Kidney epithelial cell (primary cell): Measurements from ENCODE around the gene CHFR. TPM values are rescaled to one million over a fixed set of nuclear protein-coding genes. Genes with fewer than 3 reads are reported as not detected.

Source experiments
- DNase-seq: peaks from one replicate; pipeline ENCODE4 v3.0.0-alpha.2; 2010; ENCODE audit warnings: low read depth
- H3K27me3 ChIP-seq: 2 replicates; pipeline ENCODE4 v1.6.0; 2011; ENCODE audit warnings: low read length; ENCODE audit not compliant: control insufficient read depth, insufficient read depth
- H3K36me3 ChIP-seq: 2 replicates; pipeline ENCODE4 v1.5.1; 2011; ENCODE audit warnings: low read length; ENCODE audit not compliant: control insufficient read depth, insufficient read depth
- H3K4me3 ChIP-seq: 2 replicates; pipeline ENCODE4 v1.5.1; 2011; ENCODE audit warnings: low read depth, mild to moderate bottlenecking, control low read depth, low read length
- CTCF ChIP-seq: IDR thresholded peaks from 2 replicates; pipeline ENCODE4 v1.5.1; 2011; ENCODE audit warnings: mild to moderate bottlenecking, moderate library complexity, low read length, control low read depth, inconsistent platforms; ENCODE audit not compliant: insufficient read depth, poor library complexity, severe bottlenecking
- total RNA-seq: library from RNA; depleted of rRNA; stranded (reverse); fragments of >200 nt; gene quantifications from 2 replicates; pipeline ENCODE4 v1.2.3, GENCODE V29; 2015

The CHFR gene
- total RNA-seq, 1 donor from 2014 or later: 51.3 TPM

DNA sequence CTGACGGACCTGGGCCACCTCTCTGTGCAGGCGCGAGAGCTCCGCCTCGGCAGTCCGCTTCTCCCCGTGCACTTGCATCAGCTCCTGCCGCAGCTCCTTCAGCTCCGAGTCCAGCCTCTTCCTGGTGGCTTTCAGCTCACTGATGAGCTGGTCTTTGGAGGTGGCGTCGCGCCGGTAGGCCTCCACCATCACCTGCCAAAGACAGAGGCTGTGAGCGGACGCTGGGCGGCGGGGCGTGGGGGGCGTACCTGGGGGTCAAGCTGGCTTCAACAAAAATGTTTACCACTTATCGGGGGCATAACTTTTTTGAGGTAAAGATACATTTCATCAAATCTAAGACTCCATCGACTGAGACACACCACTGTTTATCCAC, 98.3 kb downstream of the CHFR start:
- no peak for DNase-seq
- no peaks in the 10 kb centered on the region for H3K36me3 ChIP-seq
- TF ChIP-seq CTCF: no peak
- no peak overlapping the region for H3K4me3 ChIP-seq
- H3K27me3 ChIP-seq: no peaks in the 10 kb centered on the region

DNA sequence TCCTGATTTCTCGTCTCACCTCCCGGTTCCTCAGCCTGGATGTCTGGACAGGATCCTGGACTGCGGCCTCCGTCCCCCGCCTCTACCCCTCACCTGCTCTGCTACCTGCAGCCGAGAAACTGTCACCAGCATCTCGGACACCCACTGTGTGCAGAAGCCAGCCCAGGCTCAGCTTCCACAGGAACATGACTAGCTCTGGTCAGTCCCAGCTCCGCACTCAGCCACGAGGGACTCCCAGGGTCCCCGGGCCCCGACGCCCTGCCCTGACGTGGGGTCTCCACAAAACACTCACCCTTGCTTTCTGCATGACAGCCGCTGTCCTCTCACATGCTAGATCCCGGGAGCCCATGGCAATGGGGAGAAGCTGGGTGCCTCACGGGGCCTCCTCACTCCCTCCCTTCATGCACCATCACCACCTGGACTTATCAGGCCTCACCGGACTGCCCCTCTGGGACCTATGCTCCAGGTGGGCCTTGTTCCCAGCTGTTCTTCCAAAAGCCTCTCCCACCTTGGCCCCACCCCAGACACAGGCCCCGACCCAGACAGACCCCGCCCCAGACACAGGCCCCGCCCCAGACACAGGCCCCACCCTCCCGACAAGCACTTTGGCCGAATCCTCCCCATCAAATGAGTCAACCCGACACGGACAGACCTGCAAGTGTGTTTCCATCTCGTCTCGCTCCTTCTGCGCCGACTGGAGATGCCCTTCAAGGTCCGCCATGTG, 98.9 kb downstream of the CHFR start:
- no peaks in the 10 kb centered on the region for H3K27me3 ChIP-seq
- no peak for DNase-seq
- no peak overlapping the region for H3K4me3 ChIP-seq
- H3K36me3 ChIP-seq: no peaks in the 10 kb centered on the region
- no peak for TF ChIP-seq CTCF

- no peak for DNase-seq
- Histone ChIP-seq H3K27me3 (no peaks in the 10 kb centered on the region), H3K36me3 (no peaks in the 10 kb centered on the region), H3K4me3 (no peak overlapping the region)
- no peak for TF ChIP-seq CTCF
Measured at GRCh38 chr12:132787877-132788276, 99.5 kb downstream of the CHFR start.

DNA sequence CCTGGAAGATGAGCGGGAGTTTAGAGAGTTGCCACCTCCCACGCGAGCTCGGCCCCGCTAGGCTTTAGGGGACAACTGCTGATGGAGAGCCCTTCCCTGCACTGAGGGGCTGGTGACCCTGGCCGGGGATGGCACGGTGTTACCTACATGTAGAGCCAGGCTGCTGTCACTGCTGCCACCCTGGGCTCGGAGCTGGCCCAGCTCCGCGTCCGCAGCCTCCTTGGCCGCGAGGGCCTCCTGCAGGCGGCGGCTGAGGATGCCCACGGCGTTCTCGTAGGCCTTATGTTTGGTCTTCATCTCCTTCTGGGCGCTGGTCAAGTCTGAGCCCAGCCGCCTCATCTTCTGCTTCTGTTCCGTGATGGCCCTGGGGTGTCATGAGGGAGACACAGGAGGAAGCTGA, 101.2 kb downstream of the CHFR start:
- Histone ChIP-seq H3K4me3 (no peak overlapping the region), H3K36me3 (no peaks in the 10 kb centered on the region), H3K27me3 (no peaks in the 10 kb centered on the region)
- DNase-seq: no peak
- no peak for TF ChIP-seq CTCF

DNA sequence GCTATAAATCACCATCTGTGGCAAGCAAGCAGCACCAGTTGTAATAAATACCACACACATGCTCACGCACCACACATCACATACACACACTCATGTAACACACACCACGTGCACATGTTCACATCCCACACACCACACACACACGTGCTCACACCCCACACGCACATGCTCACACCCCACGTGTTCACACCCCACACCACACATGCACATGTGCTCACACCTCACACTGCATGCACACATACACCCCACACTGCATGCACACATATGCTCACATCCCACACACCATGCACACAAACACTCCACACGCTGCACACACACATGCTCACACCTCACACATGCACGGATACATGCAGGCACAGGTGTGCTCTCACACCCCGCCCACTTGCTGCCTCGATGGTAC, 102.8 kb downstream of the CHFR start:
- no peak for TF ChIP-seq CTCF
- Histone ChIP-seq H3K36me3 (peaks cover 3% of the 10 kb centered on the region), H3K27me3 (no peaks in the 10 kb centered on the region), H3K4me3 (no peak overlapping the region)
- DNase-seq: no peak

GRCh38 chr12:132783917-132784531, 103.4 kb downstream of the CHFR start:
- no peak for TF ChIP-seq CTCF

More at GRCh38 chr12:132783917-132784531, 103.4 kb downstream of the CHFR start:
- Histone ChIP-seq H3K4me3 (no peak overlapping the region), H3K27me3 (no peaks in the 10 kb centered on the region), H3K36me3 (peaks cover 3% of the 10 kb centered on the region)
- DNase-seq: no peak
